ENCODE results near the gene FRMD5.

Gene FRMD5

DNA sequence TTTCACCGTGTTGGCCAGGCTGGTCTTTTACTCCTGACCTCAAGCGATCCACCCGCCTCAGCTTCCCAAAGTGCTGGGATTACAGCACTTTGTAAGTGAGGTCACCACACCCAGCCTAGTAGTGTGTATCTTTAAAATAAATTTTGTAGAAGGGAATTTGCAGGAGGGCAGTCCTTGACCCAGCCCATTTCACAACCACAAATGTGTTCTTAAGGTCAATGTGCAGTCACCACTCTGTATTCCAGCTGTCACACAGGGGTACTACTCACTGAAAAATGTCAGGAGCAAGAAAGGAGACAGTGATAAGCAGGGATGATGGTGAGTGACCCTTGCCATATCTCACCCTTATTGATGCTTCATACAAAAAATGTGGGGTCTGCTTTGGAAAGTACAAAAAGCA lies 98.5 kb downstream of the FRMD5 start:
- DNase-seq (ENCODE audit: low read depth in 1 of 2, low spot score in 1 of 2) = no peak

DNA sequence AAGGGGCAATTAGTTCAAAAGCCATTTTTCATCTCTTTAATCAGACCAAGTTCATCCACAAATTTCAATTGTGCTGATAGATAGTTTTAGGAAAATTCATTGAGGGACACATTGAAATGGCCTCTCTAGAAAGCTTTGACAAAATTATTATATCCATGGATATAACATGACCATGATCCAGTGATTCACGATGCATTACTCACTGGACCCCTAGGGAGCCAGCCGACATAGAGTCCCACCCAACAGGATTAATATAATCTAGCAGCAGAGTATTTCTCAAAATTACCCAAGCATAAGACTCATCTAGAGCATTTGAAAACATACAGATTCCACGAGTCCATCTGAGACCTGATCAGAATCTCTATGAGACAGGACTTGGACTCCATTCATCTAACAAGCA lies 100.3 kb downstream of the FRMD5 start:
- DNase-seq (ENCODE audit: low read depth in 1 of 2, low spot score in 1 of 2) = no peak

DNA sequence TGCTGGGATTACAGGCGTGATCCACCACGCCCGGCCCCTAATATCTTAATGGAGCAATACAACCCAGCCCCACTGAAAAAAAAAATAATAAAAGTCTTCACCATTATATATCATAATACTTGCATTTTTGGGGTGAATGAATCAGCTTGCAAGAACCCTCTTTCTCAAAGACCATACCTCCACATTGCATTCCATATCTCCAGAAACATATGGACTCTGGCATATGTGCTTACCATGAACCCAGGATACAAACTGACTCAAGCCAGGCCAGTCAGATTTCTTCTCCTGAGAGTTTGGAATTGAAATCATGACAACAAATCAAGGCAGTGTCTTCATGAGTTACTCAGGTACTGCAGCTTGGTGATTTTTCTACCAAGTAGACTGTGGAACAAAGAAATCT lies 101.2 kb downstream of the FRMD5 start:
- no peak for DNase-seq (ENCODE audit: low read depth in 1 of 2, low spot score in 1 of 2)

DNA sequence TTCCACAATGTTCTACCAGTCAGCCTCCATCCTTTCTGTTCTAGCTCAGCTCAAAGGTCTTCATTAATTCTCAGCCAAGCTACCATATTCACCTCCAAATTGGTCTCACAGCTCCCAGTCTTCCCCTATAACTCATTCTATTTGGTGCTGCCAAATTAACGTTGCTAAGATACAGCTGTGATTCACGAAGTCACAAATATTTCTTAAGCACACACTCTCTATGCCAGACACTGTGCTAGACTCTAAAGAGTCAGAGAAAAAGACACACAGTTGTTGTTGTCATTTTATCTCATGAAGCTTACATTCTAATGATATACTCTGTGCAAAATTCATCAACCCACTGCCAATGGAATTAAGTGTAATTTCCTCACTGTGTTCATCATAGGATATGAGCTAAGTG lies 102.8 kb downstream of the FRMD5 start:
- DNase-seq (ENCODE audit: low read depth in 1 of 2, low spot score in 1 of 2) = no peak

DNA sequence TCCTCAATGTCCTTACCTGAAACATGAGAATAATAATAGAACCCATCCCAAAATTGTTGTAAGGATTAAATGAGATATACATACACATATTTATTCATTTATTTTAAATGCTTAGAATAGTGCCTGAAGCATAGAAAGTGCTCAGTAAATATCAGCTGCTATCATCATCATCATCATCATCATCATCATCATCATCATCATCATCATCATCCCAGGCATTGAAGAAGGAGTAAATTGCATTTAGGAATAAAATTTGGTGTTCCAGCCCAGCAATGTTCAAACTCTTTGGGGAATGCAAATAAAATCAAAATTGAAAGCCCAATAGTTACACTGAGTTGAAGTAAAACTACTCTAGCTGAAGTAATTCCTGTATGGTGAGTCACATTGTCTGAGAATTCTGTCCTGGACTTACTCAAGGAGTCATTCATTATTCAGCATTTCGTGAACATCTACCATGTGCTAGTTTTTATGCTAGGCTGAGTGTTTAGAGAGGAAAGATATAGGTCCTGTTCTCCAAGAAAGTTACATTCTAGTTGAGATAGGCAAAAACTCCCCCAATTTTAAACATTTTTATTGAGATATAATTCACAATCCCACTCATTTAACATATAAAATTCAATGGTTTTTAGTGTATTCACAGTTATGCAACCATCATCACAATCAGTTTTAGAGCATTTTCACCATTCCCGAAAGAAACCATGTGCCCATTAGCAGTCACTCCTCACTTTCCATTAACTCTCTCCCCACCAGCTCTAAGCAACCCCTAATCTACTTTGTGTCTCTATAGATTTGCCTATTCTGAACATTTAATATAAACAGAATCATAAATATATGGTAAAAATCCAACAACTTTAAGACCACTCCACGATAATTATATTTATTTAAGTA lies 107.2 kb downstream of the FRMD5 start:
- DNase-seq (ENCODE audit: low read depth in 1 of 2, low spot score in 1 of 2) = no peak

DNA sequence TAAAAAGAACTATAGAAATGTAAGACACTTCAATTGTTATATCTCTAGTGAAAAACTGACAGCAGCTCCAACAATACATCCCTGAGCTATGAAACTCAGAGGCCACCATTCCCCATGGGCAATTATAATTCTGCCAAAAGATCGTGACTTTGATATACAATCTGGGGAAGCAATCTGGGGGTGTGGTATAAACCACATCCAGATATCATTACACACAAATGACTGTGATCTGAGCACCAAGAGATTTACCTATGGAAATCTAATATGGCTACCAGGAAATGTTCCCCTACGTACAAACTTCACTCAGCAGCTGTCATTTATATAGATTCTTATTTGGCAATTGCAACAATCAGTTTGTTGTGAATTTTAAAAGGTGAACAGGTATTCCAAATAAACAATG lies 110.3 kb downstream of the FRMD5 start:
- no peak for DNase-seq (ENCODE audit: low read depth in 1 of 2, low spot score in 1 of 2)

DNA sequence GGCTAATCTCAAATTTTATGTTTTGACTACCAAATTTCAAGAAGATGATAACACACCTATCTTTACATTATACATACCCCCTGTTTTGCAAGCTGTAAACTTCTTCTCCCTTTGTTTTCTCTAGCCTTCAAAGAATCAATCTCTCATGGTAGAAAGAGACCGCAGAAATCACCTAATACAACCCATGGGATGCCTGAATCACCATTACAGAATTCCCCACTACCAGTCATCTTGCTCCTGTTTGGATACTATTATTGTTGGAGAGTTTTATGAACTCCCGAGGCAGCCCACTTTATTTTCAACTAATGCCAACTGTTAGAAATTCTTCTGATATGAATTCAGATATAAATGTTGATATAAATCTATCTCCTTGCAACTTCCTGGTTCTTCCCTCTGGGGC lies 110.9 kb downstream of the FRMD5 start:
- DNase-seq (ENCODE audit: low read depth in 1 of 2, low spot score in 1 of 2) = no peak

DNA sequence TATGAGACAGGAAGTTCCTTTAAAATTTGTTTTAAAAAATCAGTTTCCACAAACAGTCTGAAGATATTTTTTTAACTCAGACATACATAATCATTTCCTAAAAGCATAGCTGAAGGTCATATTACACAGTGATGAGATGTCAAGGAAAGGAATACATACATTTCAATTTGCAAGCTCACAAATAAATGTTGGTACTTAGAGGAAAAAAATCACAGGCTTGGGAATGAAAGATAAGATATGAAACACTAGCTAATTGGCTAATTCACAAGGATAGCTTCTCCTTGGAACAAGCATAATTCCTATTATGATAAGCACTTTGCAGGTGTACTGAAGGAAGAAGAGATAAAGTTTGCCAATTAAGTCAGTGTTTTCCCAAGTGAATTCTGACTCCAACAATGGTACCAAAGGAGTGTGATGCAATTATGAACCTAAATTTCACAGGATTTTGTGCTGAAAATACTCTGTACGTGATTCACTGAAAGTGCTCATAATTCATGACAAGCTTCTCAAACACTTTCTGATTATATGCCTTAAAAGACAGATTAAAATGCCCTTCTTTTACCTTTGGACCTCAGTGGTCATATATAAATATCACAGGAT lies 112.4 kb downstream of the FRMD5 start:
- no peak for DNase-seq (ENCODE audit: low read depth in 1 of 2, low spot score in 1 of 2)

DNA sequence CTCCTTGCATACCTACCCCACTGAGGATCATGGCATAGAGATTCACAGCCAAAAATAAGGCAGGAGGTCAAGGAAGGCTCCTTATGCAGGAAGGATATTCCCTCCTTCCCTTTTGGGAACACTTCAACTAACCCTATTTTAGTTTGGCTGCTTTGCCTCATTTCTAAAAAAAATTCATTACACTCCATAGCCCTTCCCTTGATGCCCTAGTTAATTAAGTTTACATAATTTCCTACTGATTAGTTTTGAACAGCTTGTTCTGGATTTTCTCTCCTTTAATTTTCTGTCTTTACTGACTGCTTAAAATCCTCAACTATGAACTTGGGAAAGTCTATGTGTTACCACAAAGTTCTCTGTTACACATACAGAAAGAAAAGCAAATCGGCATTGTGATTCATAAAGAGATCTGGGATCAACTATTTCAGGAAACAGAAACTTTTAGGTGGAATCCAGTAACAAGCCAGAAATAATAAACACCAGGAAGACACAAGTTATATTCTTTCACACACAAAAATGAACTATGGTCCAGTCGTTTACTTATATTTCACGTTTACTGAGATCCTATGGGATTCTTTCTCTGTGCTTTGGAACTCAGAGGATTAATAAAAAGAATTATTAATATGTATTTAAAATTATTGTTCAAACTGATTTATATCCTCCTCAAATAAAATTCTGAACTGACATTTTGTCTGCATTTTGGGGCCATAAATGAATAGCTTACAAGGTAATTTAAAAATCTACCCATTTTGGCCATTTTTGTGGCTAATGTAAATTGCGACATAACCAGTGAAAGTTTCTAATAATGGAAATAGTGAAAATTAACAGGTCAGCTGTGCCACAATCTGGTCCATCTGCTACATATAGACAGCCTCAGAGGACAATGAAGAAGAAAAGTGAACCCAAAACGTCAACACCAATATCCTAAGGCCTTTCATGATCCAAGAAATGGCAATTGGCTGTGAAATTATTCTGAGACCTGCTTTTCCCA lies 113.8 kb downstream of the FRMD5 start:
- DNase-seq (ENCODE audit: low read depth in 1 of 2, low spot score in 1 of 2) = no peak

DNA sequence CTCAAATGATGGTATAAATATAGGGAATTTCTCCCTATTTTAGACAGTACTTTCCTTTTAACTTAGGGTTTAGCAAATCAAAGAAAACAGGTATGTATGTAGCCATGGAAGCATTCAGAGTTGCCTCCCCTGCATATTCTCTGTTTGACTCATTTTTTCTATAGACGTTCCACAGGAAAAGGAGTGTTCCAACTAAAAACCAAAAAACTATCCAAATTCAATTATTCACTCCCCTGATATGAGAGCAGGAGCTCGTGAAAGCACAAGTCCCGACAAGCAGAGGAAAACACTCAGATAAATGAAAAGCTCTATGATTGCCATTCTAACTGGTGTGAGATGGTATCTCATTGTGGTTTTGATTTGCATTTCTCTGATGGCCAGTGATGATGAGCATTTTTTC lies 119.5 kb downstream of the FRMD5 start:
- no peak for DNase-seq (ENCODE audit: low read depth in 1 of 2, low spot score in 1 of 2)

DNA sequence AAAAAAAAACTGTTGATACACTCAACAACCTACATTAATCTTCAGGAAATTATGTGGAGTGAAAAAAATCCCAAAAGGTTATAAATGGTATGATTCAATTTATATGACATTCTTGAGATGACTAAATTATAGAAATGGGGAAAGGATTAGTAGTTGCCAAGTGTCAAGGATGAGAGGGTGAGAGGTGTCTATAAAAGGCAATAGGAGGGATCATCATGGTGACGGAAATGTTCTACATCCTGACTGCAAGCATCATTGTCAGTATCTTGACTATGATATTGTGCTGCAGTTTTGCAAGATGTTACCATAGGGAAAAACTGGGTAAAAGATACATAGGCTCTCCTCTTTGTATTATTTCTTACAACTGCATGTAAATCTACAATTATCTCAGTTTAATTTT lies 125.6 kb downstream of the FRMD5 start:
- DNase-seq (ENCODE audit: low read depth in 1 of 2, low spot score in 1 of 2) = no peak

DNA sequence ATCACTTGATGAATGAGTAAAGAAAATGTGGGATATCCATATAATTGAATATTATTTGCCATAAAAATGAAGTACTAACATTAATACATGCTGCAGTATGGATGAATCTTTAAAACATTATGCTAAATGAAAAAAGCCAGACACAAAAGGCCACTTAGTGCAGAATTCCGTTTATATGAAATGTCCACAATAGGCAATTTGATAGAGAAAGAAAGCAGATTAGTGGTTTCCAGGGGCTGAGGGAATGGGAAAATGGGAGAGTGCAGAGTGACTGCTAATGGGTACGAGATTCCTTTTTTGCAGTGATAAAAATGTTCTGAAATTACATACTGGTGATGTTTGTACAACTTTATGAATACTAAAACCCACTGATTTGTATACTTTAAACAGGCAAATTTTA lies 126.7 kb downstream of the FRMD5 start:
- no peak for DNase-seq (ENCODE audit: low read depth in 1 of 2, low spot score in 1 of 2)

DNA sequence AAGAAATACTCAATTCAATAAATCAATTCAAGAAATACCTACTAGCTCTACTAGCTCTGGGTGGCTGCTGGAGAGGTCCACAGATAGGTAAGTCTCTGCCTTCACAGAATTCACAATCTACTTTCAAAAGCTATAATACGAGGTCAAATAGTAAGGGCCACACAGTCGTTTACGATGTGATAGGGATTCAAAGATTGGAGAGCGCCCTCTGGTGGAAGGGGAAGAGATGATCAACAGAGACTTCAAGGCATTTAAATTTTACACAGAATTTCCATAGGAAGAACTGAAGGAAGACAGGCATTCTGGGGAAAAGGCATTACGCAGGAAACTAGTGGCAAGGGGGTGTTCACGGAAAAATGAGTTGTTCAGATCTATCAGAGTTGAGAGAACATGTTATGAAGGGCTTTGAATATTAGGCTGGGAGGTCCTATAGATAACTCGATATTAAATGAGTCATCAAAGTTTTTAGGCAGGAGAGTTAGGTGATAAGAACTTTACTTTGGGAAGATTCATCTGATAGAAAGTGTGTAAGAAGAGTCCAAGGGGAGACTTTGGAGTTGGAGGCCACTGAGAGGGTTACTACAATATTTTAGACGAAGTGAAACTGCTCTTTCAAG lies 128.8 kb downstream of the FRMD5 start:
- peak in 1 of 2 donors; percentile 8 for DNase-seq (ENCODE audit: low read depth in 1 of 2, low spot score in 1 of 2)

DNA sequence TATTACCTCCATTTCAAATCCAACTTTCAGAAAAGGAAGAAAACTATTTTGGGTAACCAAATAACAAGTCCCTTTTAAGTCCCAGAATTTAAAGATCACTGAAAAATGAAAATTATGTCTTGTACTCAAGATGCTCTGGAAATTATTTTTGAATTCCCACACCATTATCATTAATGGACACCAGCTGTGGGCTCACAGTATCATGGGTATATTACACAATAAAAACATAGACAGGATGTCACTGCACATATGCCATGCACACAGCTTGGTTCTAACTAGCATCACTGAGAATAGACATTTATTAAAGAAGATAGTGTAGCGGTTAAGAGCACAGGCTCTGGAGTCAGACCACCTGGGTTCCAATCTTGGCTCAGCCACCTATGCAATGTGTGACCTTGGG lies 130.4 kb downstream of the FRMD5 start:
- DNase-seq (ENCODE audit: low read depth in 1 of 2, low spot score in 1 of 2) = no peak

DNA sequence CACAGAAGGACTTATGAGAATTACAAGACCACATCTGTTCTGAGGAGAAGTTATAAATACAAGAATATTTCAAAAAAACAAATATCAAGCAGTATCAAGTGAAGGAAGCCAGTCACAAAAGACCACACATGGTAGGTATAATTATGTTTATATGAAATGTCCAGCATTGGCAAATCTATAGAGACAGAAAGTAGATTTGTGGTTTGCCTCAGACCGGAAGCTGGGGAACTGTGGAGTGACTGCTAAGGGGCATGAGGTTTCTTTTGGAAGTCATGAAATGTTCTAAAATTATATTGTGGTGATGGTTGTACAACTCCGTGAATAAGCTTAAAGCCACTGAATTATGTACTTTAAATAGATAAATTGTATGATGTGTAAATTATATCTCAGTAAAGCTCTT lies 136.9 kb downstream of the FRMD5 start:
- DNase-seq (ENCODE audit: low read depth in 1 of 2, low spot score in 1 of 2) = no peak

DNA sequence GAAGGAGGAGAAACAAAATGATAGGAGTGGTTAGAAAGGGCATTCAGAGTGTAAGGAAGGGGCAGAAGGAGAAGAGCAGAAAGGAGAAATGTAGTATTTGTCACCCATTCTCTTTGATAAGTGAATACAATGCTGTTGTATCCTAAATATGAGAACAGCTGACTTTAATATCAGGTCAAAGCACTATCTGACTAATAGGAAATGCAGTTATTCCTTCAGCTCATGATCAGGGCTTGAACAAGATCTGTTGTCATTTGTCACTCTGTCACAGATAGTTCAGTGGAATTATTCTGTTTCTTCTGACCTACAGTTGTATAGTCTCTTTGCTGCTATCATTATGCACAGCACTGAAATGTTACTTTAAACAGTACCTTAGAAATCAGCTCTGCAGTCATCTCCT lies 149.4 kb downstream of the FRMD5 start:
- DNase-seq (ENCODE audit: low read depth in 1 of 2, low spot score in 1 of 2) = no peak

DNA sequence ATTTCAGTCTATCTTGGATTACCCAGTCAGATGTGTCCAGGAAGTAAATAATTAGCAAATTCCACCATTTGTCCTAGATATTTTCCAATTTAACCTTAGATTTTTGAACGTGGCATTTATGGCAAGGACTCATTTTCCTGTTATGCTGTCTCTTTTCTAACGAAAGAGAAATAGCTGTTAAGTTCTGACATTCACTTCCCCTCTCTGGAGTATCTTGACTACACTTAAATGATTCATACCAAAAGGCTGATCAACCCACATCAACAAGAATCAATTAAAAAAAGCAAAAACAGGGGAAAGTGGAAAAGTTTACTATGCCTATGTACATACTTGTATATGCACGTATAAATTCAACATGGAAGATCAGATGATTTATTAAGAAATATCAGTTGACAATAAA lies 149.9 kb downstream of the FRMD5 start:
- DNase-seq (ENCODE audit: low read depth in 1 of 2, low spot score in 1 of 2) = no peak

DNA sequence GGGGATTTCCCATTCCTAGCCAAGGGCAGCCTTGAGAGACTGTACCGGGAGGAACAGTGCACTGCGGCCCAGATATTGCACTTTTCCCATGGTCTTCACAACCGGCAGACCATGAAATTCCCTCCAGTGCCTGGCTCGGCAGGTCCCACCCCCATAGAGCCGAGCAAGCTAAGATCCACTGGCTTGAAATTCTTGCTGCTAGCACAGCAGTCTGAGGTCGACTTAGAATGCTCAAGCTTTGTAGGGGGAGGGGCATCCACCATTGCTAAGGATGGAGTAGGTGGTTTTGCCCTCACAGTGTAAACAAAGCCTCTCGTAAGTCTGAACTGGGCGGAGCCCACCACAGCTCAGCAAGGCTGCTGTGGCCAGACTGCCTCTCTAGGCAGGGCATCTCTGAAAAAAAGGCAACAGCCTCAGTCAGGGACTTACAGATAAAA lies 156.3 kb downstream of the FRMD5 start:
- no peak for DNase-seq (ENCODE audit: low read depth in 1 of 2, low spot score in 1 of 2)

DNA sequence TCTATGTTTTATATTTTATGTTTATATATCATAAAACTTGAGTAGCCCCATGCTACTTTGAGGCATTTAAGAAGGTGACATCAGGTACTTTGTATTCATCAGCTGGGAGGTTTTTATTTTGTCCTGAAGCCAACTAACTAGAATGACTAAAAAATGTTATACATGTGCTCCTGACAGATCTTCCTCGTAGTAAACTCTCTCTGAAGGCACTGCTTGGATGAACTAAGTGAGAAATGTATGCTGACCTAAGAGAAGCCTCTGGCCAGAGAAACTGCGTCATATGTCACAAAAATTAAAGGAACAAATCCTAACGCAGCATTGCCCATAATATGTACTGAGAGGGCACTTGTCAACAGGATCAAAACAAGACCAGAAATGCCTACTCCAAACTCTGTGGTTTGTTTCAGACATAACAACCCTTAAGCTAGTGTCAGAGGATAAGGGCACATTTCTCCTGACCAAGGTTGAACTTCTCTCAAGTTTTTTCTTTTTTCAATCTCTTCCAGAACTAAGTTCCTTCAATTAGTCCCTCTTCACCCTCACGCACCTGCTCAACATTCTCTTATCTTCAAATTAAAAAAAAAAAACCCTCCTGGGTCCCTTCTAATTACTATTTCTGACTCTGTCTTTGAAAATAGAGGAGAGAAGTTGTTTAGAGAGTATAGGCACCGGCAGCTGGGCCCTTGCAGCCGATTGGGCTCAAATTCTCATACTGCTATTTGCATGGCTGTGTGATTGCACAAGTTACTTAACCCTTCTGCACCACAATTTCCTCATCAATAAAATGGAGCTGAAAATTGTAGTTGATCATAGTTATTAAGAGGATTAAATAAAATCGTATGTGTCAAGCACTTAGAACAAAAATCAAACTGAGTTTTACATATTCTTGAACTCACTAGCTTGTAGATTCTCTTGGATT lies 159.0 kb downstream of the FRMD5 start:
- DNase-seq (ENCODE audit: low read depth in 1 of 2, low spot score in 1 of 2) = no peak

DNA sequence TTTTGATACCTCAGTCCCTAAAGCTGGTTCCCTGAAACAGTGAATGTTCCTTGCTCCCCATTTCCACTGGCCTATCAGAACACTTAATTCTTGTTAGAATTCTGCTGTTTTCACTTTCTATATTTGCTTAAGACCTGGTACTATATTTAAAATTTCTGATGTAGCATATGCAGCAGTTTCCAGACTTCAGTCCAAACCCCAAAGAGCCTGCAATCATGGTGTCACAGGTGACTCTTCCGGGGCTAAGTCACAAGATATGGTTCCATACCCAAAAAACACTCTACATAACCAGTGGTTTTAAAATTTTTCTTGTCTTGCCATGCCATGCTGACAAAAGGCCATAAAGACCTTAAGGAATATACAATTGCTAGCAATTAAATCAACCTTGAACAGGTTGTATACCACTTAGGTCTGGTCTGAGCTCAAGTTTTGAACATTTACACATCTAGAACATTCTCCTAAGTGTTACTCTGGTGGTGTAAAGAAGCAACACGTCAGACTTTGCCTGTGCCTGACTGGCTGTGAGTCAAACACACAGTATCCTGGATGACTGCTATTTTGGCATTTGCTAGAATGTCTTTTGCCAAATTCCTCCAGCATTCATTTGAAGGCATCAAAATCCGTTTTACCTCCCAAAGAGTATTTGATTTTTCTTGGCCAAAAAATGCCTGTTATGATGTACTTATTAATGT lies 160.0 kb downstream of the FRMD5 start:
- no peak for DNase-seq (ENCODE audit: low read depth in 1 of 2, low spot score in 1 of 2)
